Measurements from ENCODE around the gene TMEM217.

DNA sequence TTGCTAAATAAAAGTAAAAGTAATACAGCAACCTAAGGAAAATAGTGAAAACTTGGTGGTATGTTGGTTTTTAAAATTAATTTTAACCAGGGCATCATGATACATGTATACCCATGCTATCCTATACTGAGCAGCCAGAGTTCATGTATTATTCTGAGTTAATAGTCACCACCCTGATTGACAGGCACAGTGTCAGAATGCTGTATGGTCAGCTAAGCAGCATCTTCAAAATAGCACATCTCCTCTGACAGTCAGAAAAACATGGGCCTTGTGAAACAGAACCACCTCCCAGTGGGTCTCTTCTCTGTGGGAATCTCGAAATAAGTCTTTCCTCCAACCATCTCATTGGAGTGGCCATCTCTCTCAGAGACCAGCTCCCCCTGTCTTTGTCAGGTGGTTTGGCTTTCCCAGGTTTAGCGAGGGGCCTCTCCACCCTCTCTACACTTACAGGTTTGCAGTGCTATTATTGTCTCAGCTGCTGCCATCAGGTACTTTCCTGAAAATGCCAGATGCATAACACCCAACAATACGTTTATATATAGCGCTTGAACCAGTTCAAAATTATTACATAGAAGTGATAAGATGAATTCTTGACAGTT is 48.8 kb upstream of the TMEM217 start:
- no peak for TF ChIP-seq CTCF (IDR thresholded peaks at IDR 0.05)
- TF ChIP-seq POLR2AphosphoS5 (IDR thresholded peaks at IDR 0.05; ENCODE audit: insufficient read depth in 1 of 2, low read depth in 1 of 2): no peak
- TF ChIP-seq POLR2A (IDR thresholded peaks at IDR 0.05): no peak
